CD14-positive monocyte (primary cell): Measurements from ENCODE around the gene SMARCA2. TPM values are rescaled to one million over a fixed set of nuclear protein-coding genes. Genes with fewer than 3 reads are reported as not detected.

Source experiments
- DNase-seq, 3 donors: peaks; one replicate each; pipeline ENCODE4 v3.0.0-alpha.2; 2011 to 2022
- H2AFZ ChIP-seq: 2 replicates; pipeline ENCODE4 v1.6.0; 2012; ENCODE audit warnings: mild to moderate bottlenecking, low read depth, low read length, inconsistent platforms; ENCODE audit not compliant: insufficient read depth, poor library complexity, severe bottlenecking
- H3K27ac ChIP-seq, 2 donors: 1 replicate in 1 of 2; 2 replicates in 1 of 2; pipeline ENCODE4 v1.5.1; 2012 to 2013; ENCODE audit warnings: low read length in 2 of 2, control low read depth in 1 of 2, inconsistent platforms in 1 of 2, low read depth in 1 of 2, mild to moderate bottlenecking in 1 of 2
- H3K27me3 ChIP-seq, 2 donors: one replicate each; pipeline versions ENCODE4 v1.6.0 to v1.6.1; 2011 to 2013; ENCODE audit warnings: low read length in 2 of 2; ENCODE audit not compliant: control insufficient read depth in 2 of 2, insufficient read depth in 2 of 2
- H3K36me3 ChIP-seq, 2 donors: replicated peaks in 1 of 2; 1 replicate in 1 of 2; 2 replicates in 1 of 2; pipeline versions ENCODE4 v1.5.1 to v1.6.1; 2012 to 2013; ENCODE audit warnings: low read length in 2 of 2, control low read depth in 1 of 2, inconsistent platforms in 1 of 2, mild to moderate bottlenecking in 1 of 2; ENCODE audit not compliant: insufficient read depth in 2 of 2, control insufficient read depth in 1 of 2
- H3K4me1 ChIP-seq, 2 donors: 1 replicate in 1 of 2; 2 replicates in 1 of 2; pipeline versions ENCODE4 v1.5.1 to v1.6.1; 2012 to 2013; ENCODE audit warnings: low read length in 2 of 2, control low read depth in 1 of 2, inconsistent platforms in 1 of 2, mild to moderate bottlenecking in 1 of 2, moderate library complexity in 1 of 2; ENCODE audit not compliant: insufficient read depth in 2 of 2, control insufficient read depth in 1 of 2
- H3K4me2 ChIP-seq: replicated peaks from 2 replicates; pipeline ENCODE3; 2012; ENCODE audit warnings: low read length, moderate library complexity, mild to moderate bottlenecking; ENCODE audit not compliant: poor library complexity, severe bottlenecking; ENCODE audit errors: extremely low read depth
- H3K4me3 ChIP-seq, 3 experiments: fragments of 200-600 bp in 1 of 3; sonication (generic) in 1 of 3; replicated peaks in 1 of 3; 1 replicate in 2 of 3; 2 replicates in 1 of 3; pipeline ENCODE4 v1.5.1; 2011 to 2013; ENCODE audit warnings: low read length in 3 of 3, mild to moderate bottlenecking in 3 of 3, control low read depth in 2 of 3, low read depth in 2 of 3, inconsistent platforms in 1 of 3, moderate library complexity in 1 of 3
- H3K79me2 ChIP-seq: 2 replicates; pipeline ENCODE4 v1.6.0; 2012; ENCODE audit warnings: mild to moderate bottlenecking, control low read depth, inconsistent platforms, low read length, moderate library complexity; ENCODE audit not compliant: insufficient read depth
- H3K9ac ChIP-seq: 2 replicates; pipeline ENCODE4 v1.6.0; 2017; ENCODE audit warnings: low read length, mild to moderate bottlenecking; ENCODE audit not compliant: insufficient read depth, poor library complexity, severe bottlenecking
- H3K9me3 ChIP-seq, 2 donors: replicated peaks in 1 of 2; 1 replicate in 1 of 2; 2 replicates in 1 of 2; pipeline versions ENCODE4 v1.5.1 to v1.6.1; 2012 to 2013; ENCODE audit warnings: low read length in 2 of 2, control low read depth in 1 of 2; ENCODE audit not compliant: control insufficient read depth in 1 of 2, insufficient read depth in 1 of 2
- H4K20me1 ChIP-seq: 2 replicates; pipeline ENCODE4 v1.6.0; 2012; ENCODE audit warnings: mild to moderate bottlenecking, low read length, control low read depth, moderate library complexity; ENCODE audit not compliant: insufficient read depth
- H3K27ac Mint-ChIP-seq, 7 donors: one replicate each; pipeline ENCODE4 v1.8.0; 2020; ENCODE audit warnings: mild to moderate bottlenecking in 7 of 7, mixed read lengths in 7 of 7, moderate library complexity in 6 of 7, inconsistent platforms in 2 of 7
- H3K27me3 Mint-ChIP-seq, 3 donors: one replicate each; pipeline ENCODE4 v1.8.0; 2021 to 2022; ENCODE audit warnings: low read depth in 3 of 3, mild to moderate bottlenecking in 3 of 3, mixed read lengths in 3 of 3, moderate library complexity in 3 of 3, inconsistent platforms in 1 of 3
- H3K36me3 Mint-ChIP-seq, 2 donors: one replicate each; pipeline ENCODE4 v1.8.0; 2020; ENCODE audit warnings: mixed read lengths in 2 of 2, inconsistent platforms in 1 of 2, mild to moderate bottlenecking in 1 of 2
- H3K4me1 Mint-ChIP-seq: one replicate; pipeline ENCODE4 v1.8.0; 2020; ENCODE audit warnings: mild to moderate bottlenecking, mixed read lengths
- H3K4me3 Mint-ChIP-seq, 2 donors: one replicate each; pipeline ENCODE4 v1.8.0; 2020; ENCODE audit warnings: mild to moderate bottlenecking in 2 of 2, mixed read lengths in 2 of 2, moderate library complexity in 1 of 2
- H3K9me3 Mint-ChIP-seq, 7 donors: one replicate each; pipeline ENCODE4 v1.8.0; 2020 to 2022; ENCODE audit warnings: mixed read lengths in 7 of 7, mild to moderate bottlenecking in 6 of 7, moderate library complexity in 6 of 7, inconsistent platforms in 2 of 7
- WGBS: methylation state at CpG from one replicate; pipeline ENCODE4 v1.1.5; 2013; ENCODE audit warnings: missing lambda C conversion rate; ENCODE audit not compliant: insufficient coverage; 5-methylcytosine and 5-hydroxymethylcytosine counted together
- intact Hi-C, 2 donors: fragments of 100-400 bp; cut with micrococcal nuclease; formaldehyde crosslinking; loops; one replicate each; pipeline versions ENCODE4 v1.15.0 to v1.15.1; 2023
- polyA plus RNA-seq, 3 donors: library from polyadenylated mRNA; depleted of rRNA in 1 of 3; unstranded in 2 of 3; stranded (reverse) in 1 of 3; fragments of 300-500 nt in 2 of 3; fragments of >200 nt in 1 of 3; fragmentation: Illumina TruSeq in 2 of 3; gene quantifications; 1 replicate in 2 of 3; 2 replicates in 1 of 3; pipeline ENCODE4 v1.2.3, GENCODE V29; 2012 to 2021
- TF ChIP-seq, protein P1 (sequence below): fragments of 200-600 bp; IDR thresholded peaks from one replicate; pipeline ENCODE4 v1.8.0; 2022; ENCODE audit warnings: antibody characterized with exemption, mild to moderate bottlenecking

Gene SMARCA2
- polyA plus RNA-seq, 3 donors: 11.0 to 54.7 (median 11.8) TPM

DNA sequence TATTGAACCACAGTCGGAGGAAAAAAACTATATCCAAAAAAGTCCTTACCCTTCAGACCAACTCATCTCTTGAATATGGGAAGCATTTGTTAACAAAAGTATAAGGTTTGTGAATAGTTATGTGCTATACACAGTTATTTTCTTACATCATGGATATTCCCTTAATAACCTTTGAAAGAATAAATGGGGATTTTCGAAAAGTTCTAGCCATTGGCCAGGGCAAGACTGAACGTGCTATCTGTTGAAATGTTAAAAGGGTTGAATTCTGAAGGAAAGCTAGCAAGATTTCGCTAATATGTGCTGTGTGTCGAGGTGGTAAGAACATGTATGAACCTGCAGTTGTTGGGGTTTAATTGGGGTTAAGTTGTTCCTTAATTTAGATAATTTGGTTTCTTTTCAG lies 140.8 kb downstream of the SMARCA2 start:
- Histone ChIP-seq H3K27ac (no peak overlapping the region), H2AFZ (no peak overlapping the region), H3K4me1 (peaks cover 35 to 60% of the 10 kb centered on the region in 2 donors), H3K9me3 (no peaks in the 10 kb centered on the region), H3K9ac (no peak overlapping the region), H3K36me3 (no peaks in the 10 kb centered on the region), H4K20me1 (peaks cover 39% of the 10 kb centered on the region), H3K27me3 (no peaks in the 10 kb centered on the region), H3K79me2 (peaks cover 84% of the 10 kb centered on the region), H3K4me2 (no peak overlapping the region), H3K4me3 (no peak overlapping the region)
- peaks cover 58% of the 10 kb centered on the region for H3K4me1 Mint-ChIP-seq
- intact Hi-C loops: loop anchor here in 1 of 2 donors (10.0 kb wide), 1 partner anchor 89 kb away; no protein-coding TSS in a partner anchor
- H3K4me3 Mint-ChIP-seq: no peak overlapping the region
- 94% methylated on average over 2 of the region's 5 CpGs for WGBS
- peaks cover 0 to 15% of the 10 kb centered on the region in 2 donors for H3K36me3 Mint-ChIP-seq
- TF ChIP-seq, protein P1, sequence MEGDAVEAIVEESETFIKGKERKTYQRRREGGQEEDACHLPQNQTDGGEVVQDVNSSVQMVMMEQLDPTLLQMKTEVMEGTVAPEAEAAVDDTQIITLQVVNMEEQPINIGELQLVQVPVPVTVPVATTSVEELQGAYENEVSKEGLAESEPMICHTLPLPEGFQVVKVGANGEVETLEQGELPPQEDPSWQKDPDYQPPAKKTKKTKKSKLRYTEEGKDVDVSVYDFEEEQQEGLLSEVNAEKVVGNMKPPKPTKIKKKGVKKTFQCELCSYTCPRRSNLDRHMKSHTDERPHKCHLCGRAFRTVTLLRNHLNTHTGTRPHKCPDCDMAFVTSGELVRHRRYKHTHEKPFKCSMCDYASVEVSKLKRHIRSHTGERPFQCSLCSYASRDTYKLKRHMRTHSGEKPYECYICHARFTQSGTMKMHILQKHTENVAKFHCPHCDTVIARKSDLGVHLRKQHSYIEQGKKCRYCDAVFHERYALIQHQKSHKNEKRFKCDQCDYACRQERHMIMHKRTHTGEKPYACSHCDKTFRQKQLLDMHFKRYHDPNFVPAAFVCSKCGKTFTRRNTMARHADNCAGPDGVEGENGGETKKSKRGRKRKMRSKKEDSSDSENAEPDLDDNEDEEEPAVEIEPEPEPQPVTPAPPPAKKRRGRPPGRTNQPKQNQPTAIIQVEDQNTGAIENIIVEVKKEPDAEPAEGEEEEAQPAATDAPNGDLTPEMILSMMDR: no peak
- H3K27ac Mint-ChIP-seq: no peak overlapping the region
- peaks cover 0 to 2% (median 0%) of the 10 kb centered on the region in 7 donors for H3K9me3 Mint-ChIP-seq
- no peak for DNase-seq
- H3K27me3 Mint-ChIP-seq: no peaks in the 10 kb centered on the region

DNA sequence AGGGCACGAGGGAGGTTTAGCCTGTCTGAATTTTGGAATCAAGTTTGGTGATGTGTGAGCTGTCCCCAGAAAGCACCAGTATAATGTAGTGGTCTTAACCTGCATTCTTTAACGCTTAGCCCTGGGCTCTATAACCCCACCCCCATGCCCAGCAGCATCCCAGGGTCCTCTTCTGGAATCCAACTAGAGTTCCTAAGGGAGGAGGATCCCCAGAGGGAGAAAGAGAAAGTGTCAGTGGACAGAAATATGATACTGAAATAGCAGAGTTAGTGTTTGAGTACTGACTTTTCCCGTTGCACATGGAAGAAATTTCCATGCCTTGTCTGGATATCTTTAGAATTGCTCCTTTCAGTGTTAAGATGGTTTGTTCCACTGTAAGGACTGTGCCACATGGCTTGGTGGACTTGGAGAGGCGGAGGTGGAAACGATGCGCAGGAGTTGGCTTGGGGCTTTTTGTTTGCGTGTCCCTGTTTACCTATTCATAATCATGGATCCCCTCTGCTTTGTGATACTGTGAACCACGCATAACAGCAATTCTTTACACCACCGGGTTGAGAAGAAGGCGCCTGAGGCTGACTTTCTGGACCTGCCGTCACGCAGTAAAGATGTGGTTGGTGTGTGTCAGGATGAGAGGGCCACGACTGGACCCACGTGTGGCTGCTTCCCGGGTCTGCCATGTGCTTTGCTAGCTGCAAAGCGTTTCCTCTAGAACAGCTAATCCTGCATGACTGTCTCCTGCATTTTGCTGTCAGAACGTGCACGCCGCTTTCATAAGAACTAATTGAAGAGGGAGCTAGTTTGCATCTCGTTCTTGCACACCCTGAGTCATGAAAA lies 142.3 kb downstream of the SMARCA2 start:
- H3K27ac ChIP-seq: peak overlapping the region; percentile 2 to 82
- no peaks in the 10 kb centered on the region for H3K9me3 ChIP-seq
- H3K4me1 ChIP-seq: peaks cover 41 to 72% of the 10 kb centered on the region in 2 donors
- WGBS: 5% methylated on average over 9 of the region's 20 CpGs
- Mint-ChIP-seq H3K27me3 (no peaks in the 10 kb centered on the region), H3K4me1 (peaks cover 67% of the 10 kb centered on the region), H3K4me3 (peak overlapping the region; percentile 78 to 91), H3K27ac (peak overlapping the region; percentile 18 to 90 (median 86)), H3K9me3 (peaks cover 0 to 4% (median 0%) of the 10 kb centered on the region in 7 donors), H3K36me3 (peaks cover 4 to 14% of the 10 kb centered on the region in 2 donors)
- peak overlapping the region; percentile 33 for H2AFZ ChIP-seq
- peak overlapping the region; percentile 80 for H3K4me2 ChIP-seq
- no peaks in the 10 kb centered on the region for H3K27me3 ChIP-seq
- DNase-seq: peak; percentile 23 to 48 (median 29)
- H3K36me3 ChIP-seq: no peaks in the 10 kb centered on the region
- TF ChIP-seq, protein P1: no peak
- H3K4me3 ChIP-seq: peak overlapping the region; percentile 39 to 77 (median 67)
- H4K20me1 ChIP-seq: peaks cover 39% of the 10 kb centered on the region
- H3K9ac ChIP-seq: peak overlapping the region; percentile 49
- peaks cover 89% of the 10 kb centered on the region for H3K79me2 ChIP-seq
- intact Hi-C loops: loop anchor here in 1 of 2 donors (10.0 kb wide), 1 partner anchor 87 kb away; no protein-coding TSS in a partner anchor
